ENCODE measurements around the gene HPCAL1. TPM values are rescaled to one million over a fixed set of nuclear protein-coding genes. Genes with fewer than 3 reads are reported as not detected.

Gene HPCAL1
- total RNA-seq, 1 experiment from 2014 or later: 56.8 TPM

DNA sequence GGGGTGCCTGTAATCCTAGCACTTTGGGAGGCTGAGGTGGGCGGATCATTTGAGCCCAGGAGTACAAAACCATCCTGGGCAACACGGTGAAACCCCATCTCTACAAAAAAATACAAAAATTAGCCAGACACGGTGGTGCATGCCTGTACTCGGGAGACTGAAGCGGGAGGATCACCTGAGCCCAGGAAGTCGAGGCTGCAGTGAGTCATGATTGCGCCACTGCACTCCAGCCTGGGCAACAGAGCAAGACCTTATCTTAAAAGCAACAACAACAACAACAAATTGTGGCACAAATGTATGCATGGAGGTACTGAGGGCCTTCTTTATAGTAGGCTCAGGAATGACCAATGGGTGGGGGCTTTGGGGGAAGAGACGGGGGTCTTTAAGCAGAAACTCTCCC, 38.5 kb downstream of the HPCAL1 start:
- H3K27ac ChIP-seq: no peak overlapping the region

DNA sequence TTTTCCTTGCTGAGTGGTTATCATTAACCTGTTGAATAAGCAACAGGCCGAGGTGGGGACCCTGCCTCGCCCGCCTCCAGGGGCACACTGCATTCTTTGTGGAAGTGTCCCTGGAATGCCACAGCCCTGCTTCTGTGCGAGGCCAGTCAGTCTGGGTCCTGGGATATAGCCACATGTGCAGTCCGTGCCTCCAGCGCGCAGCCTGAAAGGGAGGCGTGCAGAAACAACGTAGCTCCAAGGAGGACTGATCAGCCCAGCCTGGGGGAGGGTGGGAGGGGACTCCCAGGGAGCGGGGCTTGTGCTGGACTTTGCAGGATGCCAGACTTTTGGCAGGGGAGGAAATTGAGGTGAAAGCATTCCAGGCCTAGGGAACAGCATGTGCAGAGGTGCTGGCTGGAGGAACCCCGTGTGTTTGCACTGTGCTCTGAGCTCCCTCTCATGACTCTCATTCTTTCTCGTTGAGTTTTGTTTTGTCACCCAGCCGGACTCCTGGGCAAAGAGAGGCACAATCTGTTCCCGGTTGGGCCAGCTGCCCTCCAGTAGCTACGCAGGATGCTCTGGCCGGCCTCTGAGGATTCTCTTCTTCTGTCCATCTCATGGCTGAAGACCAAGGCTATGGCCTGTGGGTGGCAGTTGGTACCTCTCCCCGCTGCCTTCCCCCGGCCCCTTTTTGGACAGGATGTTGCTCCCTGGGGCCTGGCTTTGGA, 39.7 kb downstream of the HPCAL1 start:
- no peak overlapping the region for H3K4me3 ChIP-seq
- no peak for DNase-seq (ENCODE audit: low read depth in 1 of 2, low spot score in 2 of 2)
- H3K9me3 ChIP-seq (replicated peaks): no peaks in the 10 kb centered on the region
- H3K27me3 ChIP-seq (replicated peaks): no peaks in the 10 kb centered on the region
- no peak overlapping the region for H3K27ac ChIP-seq
- H3K4me1 ChIP-seq (replicated peaks): peaks cover 15% of the 10 kb centered on the region
- no peaks in the 10 kb centered on the region for H3K36me3 ChIP-seq

More for the DNA sequence above, 38.5 kb downstream of the HPCAL1 start:
- H3K36me3 ChIP-seq: no peaks in the 10 kb centered on the region
- no peak for DNase-seq (ENCODE audit: low read depth in 1 of 2, low spot score in 2 of 2)
- H3K27me3 ChIP-seq (replicated peaks): no peaks in the 10 kb centered on the region
- peaks cover 5% of the 10 kb centered on the region for H3K4me1 ChIP-seq (replicated peaks)
- no peak overlapping the region for H3K4me3 ChIP-seq
- no peaks in the 10 kb centered on the region for H3K9me3 ChIP-seq (replicated peaks)

DNA sequence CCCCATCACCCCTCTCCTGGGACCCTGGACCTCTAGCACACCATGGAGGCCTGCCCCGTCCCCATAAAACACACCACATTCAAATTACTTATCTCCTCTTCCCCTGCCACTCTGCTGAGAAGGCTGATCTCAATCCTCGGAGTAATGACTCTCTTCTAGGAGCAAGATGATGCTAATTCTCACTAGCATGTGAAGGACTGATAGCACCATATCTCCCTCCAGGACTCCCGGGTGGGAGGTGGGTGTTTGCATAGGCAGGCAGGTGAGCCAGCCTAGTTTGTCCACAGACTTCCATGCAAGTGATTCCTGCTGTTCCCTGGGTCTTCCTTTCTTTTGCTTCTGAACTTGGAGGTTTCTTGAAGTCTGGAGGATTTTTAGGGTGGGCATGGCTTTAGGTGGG, 40.5 kb downstream of the HPCAL1 start:
- Histone ChIP-seq H3K4me1 (replicated peaks) (peaks cover 20% of the 10 kb centered on the region), H3K27me3 (replicated peaks) (no peaks in the 10 kb centered on the region), H3K4me3 (no peak overlapping the region), H3K9me3 (replicated peaks) (no peaks in the 10 kb centered on the region), H3K27ac (no peak overlapping the region), H3K36me3 (no peaks in the 10 kb centered on the region)
- no peak for DNase-seq (ENCODE audit: low read depth in 1 of 2, low spot score in 2 of 2)

DNA sequence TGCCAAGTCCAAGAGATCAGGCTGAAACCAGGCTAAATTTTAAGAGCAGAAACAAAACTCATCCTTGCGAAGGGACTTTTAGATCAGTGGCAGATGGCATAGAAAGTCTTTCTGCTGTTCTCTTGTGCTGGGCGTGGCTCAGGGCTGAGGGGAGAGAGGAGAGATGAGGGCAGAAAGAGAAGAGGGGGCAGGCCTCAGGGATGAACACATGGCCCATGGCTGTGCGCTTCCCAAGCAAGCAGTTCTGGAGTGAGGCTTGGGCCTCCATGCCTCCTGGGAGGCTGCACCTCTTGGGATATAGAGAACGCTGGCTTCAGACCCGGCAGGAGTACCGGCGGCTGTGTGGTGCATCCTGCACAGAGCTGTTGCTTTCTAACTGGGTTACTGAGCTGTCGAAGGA, 41.0 kb downstream of the HPCAL1 start:
- Histone ChIP-seq H3K27me3 (replicated peaks) (no peaks in the 10 kb centered on the region), H3K4me1 (replicated peaks) (peaks cover 21% of the 10 kb centered on the region), H3K27ac (no peak overlapping the region), H3K9me3 (replicated peaks) (no peaks in the 10 kb centered on the region), H3K4me3 (no peak overlapping the region), H3K36me3 (no peaks in the 10 kb centered on the region)
- DNase-seq (ENCODE audit: low read depth in 1 of 2, low spot score in 2 of 2): no peak

DNA sequence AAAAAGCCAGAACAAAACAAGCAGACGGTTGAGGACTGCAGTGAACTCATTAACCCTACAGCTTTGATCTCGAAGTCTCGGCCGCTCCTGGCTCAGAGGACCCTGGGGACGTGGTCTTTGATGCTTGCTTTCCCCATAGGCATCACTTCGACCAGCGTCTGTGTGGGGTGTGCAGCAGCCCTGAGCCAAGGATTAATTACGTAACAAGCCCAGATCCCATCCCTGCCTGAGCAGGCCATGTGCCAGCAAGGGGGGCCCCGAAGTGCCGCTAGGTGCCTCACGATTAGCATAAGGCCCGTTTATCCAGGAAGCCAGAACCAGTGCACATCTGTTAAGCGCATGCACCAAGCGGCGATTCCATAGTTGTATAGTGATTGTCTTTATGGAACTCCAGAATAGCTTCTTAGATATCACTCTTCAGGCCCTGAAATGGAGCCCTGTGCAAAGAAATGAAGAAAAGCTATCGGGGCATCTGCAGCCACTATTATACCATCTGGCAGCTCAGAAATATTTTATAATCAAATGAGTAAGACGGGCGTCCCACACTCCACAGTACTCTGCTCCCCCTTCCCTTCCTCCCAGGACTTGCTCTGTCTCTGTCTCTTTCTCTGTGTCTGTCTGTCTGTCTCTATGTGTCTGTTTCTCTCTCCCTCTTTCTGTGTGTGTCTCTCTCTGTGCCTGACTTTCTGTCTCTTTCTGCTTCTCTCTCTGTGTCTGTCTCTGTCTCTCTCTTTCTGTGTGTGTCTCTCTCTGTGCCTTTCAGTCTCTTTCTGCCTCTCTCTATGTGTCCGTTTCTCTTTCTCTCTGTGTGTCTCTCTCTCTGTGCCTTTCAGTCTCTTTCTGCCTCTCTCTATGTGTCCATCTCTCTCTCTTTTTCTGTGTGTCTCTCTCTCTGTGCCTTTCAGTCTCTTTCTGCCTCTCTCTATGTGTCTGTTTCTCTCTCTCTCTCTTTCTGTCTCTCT, 41.7 kb downstream of the HPCAL1 start:
- no peaks in the 10 kb centered on the region for H3K36me3 ChIP-seq
- H3K4me3 ChIP-seq: no peak overlapping the region
- H3K9me3 ChIP-seq (replicated peaks): no peaks in the 10 kb centered on the region
- peaks cover 25% of the 10 kb centered on the region for H3K4me1 ChIP-seq (replicated peaks)
- peak in 1 of 2 experiments; percentile 16 for DNase-seq (ENCODE audit: low read depth in 1 of 2, low spot score in 2 of 2)
- H3K27me3 ChIP-seq (replicated peaks): no peaks in the 10 kb centered on the region
- no peak overlapping the region for H3K27ac ChIP-seq

DNA sequence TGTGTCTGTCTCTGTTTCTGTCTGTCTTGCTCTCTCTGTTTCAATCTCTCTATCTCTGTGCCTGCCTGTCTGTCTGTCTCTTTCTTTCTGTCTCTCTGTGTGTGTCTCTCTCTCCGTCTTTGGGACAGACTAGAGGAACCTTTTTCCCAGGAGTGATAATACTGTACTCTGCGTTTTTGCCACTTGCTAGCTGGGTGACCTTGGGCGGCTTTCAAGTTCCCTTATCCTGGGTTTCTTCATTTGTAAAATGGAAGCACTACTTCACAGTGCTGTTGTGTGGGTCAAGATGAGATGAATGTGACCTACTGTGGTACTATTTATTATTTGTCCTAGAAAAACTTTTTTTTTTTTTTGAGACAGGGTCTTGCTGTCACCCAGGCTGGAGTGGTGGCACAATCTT, 42.4 kb downstream of the HPCAL1 start:
- no peak for DNase-seq (ENCODE audit: low read depth in 1 of 2, low spot score in 2 of 2)
- no peak overlapping the region for H3K27ac ChIP-seq
- H3K4me3 ChIP-seq: no peak overlapping the region
- peaks cover 25% of the 10 kb centered on the region for H3K4me1 ChIP-seq (replicated peaks)
- no peaks in the 10 kb centered on the region for H3K9me3 ChIP-seq (replicated peaks)
- H3K36me3 ChIP-seq: no peaks in the 10 kb centered on the region
- no peaks in the 10 kb centered on the region for H3K27me3 ChIP-seq (replicated peaks)

DNA sequence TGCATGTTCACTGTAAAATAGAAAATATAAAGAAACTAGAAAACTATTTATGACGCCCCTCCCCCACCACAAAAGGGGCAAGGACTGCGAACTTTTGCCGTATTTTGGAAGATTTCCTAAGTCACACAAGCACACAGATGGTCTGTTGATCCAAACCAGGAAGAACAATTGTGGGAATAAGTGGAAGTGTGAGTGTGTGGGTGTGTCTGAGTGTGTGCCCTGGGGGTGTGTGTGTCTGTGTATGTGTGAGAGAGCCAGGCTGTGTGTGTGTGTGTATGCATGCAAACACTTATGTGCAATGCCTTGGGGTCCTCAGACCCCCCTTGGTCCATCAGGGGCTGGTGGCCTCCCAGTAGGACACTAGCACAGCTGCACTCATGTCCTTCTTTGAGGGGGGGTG, 43.1 kb downstream of the HPCAL1 start:
- Histone ChIP-seq H3K9me3 (replicated peaks) (no peaks in the 10 kb centered on the region), H3K4me3 (no peak overlapping the region), H3K27ac (no peak overlapping the region), H3K27me3 (replicated peaks) (no peaks in the 10 kb centered on the region), H3K4me1 (replicated peaks) (peaks cover 25% of the 10 kb centered on the region), H3K36me3 (no peaks in the 10 kb centered on the region)
- DNase-seq (ENCODE audit: low read depth in 1 of 2, low spot score in 2 of 2): no peak

DNA sequence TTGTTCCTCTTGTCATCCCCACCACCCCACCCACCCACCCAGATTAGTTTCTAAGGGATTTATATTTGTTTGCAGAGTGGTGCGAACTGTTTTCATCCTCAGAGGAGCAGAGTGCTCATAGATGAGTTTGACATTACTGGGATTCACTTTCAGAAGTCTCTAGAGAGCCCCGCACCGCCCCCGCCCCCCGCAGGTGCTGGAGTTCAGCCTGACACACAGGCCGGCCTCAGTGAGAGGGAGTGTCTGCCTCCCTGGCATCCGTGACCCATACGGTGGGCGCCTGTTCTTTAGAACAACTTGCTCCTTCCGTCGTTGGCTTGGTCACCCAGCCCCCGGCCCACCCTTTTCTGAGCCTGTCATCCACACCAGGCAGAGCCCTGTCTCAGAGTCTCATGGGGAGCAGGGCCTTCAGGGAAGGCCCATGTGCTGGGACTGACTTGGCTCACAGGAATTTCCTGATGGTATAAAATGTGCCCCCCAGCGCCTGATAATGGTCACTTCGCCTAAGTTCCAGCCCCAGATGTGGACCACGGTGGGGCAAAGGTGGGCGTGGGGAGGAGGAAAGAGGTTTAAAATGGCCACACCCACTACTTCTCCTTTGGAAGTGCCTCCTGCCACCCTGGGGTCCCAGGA, 44.3 kb downstream of the HPCAL1 start:
- Histone ChIP-seq H3K4me3 (no peak overlapping the region), H3K27me3 (replicated peaks) (no peaks in the 10 kb centered on the region), H3K27ac (no peak overlapping the region), H3K9me3 (replicated peaks) (no peaks in the 10 kb centered on the region), H3K4me1 (replicated peaks) (peaks cover 25% of the 10 kb centered on the region), H3K36me3 (no peaks in the 10 kb centered on the region)
- no peak for DNase-seq (ENCODE audit: low read depth in 1 of 2, low spot score in 2 of 2)

DNA sequence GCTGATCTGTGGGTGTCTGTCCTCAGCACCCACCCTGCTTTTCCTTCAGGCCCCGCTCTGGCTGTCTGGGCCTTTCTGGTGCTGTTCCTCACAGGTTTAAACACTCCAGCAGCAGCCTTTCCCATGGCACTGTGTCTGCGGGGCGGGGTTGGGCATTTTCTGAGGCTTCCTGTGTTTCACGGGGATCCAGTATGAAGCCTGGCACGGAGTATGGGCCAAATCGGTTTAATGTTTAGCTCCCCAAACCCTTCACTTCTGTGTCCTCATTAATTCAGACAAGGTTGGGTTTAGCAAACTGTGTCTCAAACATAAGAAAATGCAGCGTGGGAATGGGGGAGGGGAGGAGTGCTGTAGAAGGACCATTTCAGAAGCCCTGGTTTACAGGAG, 44.9 kb downstream of the HPCAL1 start:
- H3K4me1 ChIP-seq (replicated peaks): peaks cover 25% of the 10 kb centered on the region
- DNase-seq (ENCODE audit: low read depth in 1 of 2, low spot score in 2 of 2): no peak
- no peaks in the 10 kb centered on the region for H3K36me3 ChIP-seq
- no peaks in the 10 kb centered on the region for H3K9me3 ChIP-seq (replicated peaks)
- no peaks in the 10 kb centered on the region for H3K27me3 ChIP-seq (replicated peaks)
- H3K27ac ChIP-seq: no peak overlapping the region
- H3K4me3 ChIP-seq: no peak overlapping the region

DNA sequence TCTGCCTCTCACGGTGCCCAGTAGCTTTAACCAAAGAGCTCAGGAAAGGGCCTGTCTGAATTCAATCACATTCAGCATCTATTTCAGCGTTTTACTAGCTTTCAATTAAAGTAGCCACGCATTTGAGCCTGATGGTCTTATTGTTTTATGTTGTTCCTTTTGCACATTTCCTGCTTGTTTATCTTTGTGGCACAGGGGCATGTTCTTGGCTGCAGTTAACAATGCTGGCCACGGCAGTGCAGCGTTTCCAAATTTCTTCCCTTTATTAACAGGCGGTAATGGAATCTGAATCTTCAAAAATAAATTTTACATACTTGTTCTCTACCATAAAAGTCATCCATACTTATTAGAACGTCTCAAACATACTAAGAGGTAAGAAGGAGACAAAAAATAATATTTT, 46.2 kb downstream of the HPCAL1 start:
- H3K27ac ChIP-seq: no peak overlapping the region
- no peaks in the 10 kb centered on the region for H3K9me3 ChIP-seq (replicated peaks)
- no peaks in the 10 kb centered on the region for H3K36me3 ChIP-seq
- no peaks in the 10 kb centered on the region for H3K27me3 ChIP-seq (replicated peaks)
- no peak for DNase-seq (ENCODE audit: low read depth in 1 of 2, low spot score in 2 of 2)
- peaks cover 25% of the 10 kb centered on the region for H3K4me1 ChIP-seq (replicated peaks)
- no peak overlapping the region for H3K4me3 ChIP-seq

DNA sequence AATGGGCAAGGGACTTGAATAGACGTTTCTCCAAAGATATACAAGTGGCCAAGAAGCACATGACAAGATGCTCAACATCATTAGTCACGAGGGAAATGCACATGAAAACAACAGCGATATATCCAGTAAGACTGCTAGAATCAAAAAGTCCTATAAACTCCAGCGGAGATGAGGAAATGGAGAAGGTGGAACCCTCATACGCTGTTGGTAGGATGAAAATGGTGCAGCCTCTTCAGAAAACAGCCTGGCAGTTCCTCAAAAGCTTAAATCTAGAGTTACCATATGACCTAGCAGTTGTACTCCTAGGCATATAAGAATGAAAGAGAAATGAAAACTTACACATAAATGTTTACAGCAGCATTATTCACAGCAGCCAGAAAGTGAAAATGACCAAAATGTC, 48.1 kb downstream of the HPCAL1 start:
- no peaks in the 10 kb centered on the region for H3K27me3 ChIP-seq (replicated peaks)

DNA sequence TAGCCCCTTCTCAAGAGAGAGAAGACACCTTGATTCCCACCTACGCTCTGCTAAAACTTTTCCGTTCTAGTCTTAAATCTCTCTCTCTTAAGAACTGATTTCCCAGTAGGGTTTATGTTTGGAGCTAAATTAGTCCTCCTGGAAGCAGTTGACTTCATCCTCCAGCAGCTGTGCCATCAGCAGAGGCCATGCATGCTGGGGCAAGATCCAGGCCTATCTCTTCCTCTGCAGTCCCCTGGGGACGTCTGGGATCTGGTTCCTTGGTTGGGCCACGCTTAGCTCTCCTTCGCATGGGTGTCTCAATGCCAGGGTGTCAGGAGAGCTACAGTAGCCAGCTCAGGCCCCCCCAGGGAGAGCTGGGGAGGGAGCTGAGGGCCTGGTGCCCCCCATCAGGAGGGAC, 49.7 kb downstream of the HPCAL1 start:
- Histone ChIP-seq H3K4me3 (no peak overlapping the region), H3K36me3 (no peaks in the 10 kb centered on the region), H3K27ac (no peak overlapping the region), H3K27me3 (replicated peaks) (no peaks in the 10 kb centered on the region), H3K9me3 (replicated peaks) (no peaks in the 10 kb centered on the region), H3K4me1 (replicated peaks) (peaks cover 11% of the 10 kb centered on the region)
- DNase-seq (ENCODE audit: low read depth in 1 of 2, low spot score in 2 of 2): no peak

More for the DNA sequence above, 48.1 kb downstream of the HPCAL1 start:
- Histone ChIP-seq H3K36me3 (no peaks in the 10 kb centered on the region), H3K9me3 (replicated peaks) (no peaks in the 10 kb centered on the region), H3K27ac (no peak overlapping the region), H3K4me1 (replicated peaks) (peaks cover 25% of the 10 kb centered on the region), H3K4me3 (no peak overlapping the region)
- no peak for DNase-seq (ENCODE audit: low read depth in 1 of 2, low spot score in 2 of 2)

DNA sequence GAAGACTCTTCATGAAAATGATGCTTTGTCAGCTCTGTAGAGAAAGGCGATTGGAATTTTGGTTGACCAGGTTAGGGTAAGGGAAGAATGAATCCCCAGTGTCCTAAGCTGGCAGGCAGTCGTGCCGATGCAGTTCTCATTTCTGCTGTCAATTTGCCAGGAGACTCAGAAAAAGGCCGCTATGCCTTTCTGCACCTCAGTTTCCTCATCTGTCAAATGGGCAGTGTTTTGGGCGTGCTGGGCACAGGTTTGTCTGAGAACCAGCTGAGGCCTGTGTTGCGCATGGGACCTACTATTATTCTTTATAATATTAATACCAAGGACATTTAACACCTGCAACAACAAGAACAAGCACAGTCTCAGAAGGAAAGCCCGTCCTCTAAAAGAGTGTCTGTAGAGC, 50.3 kb downstream of the HPCAL1 start:
- Histone ChIP-seq H3K4me3 (no peak overlapping the region), H3K9me3 (replicated peaks) (no peaks in the 10 kb centered on the region), H3K27ac (no peak overlapping the region), H3K27me3 (replicated peaks) (no peaks in the 10 kb centered on the region), H3K36me3 (no peaks in the 10 kb centered on the region), H3K4me1 (replicated peaks) (peaks cover 6% of the 10 kb centered on the region; the same call in 1 of the 2 replicates)
- no peak for DNase-seq (ENCODE audit: low read depth in 1 of 2, low spot score in 2 of 2)

DNA sequence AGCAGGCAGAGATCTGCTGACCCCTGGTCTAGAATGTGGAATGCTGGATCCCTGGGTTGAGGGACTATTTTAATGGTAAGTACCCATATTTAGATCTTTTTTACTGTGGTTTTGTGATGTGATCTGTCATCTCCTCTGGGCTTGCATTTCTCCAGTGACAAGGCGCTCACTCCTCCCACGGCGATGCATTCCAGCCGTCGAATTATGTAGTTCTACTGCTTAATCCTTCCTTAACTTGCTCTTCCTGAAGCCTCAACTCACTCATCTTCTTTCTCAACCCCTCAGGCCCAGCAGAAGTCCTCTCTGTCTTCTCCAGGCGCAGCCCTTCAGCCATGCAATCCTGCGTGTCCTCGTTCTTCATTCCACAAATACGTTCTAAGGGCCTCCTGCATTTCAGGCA, 51.2 kb downstream of the HPCAL1 start:
- no peak for DNase-seq (ENCODE audit: low read depth in 1 of 2, low spot score in 2 of 2)
- Histone ChIP-seq H3K4me1 (replicated peaks) (peaks cover 2% of the 10 kb centered on the region; the same call in 1 of the 2 replicates), H3K4me3 (no peak overlapping the region)

More for the DNA sequence above, 51.2 kb downstream of the HPCAL1 start:
- Histone ChIP-seq H3K27ac (no peak overlapping the region), H3K36me3 (no peaks in the 10 kb centered on the region), H3K27me3 (replicated peaks) (no peaks in the 10 kb centered on the region), H3K9me3 (replicated peaks) (no peaks in the 10 kb centered on the region)
